A673 (cell line): ENCODE results near the gene NBAS.

Experiments
- CTCF ChIP-seq: fragments of 300-800, 200-600 bp; sonication (generic); conservative IDR thresholded peaks from 2 replicates; pipeline ENCODE4 v1.5.1; 2017; ENCODE audit warnings: low read depth, mild to moderate bottlenecking, antibody characterized with exemption, low read length, moderate library complexity, mixed read lengths
- EZH2 ChIP-seq: fragments of 200-600 bp; sonication (generic); IDR thresholded peaks from 2 replicates; pipeline ENCODE4 v1.6.1; 2017; ENCODE audit warnings: borderline replicate concordance, low read depth, mild to moderate bottlenecking, mixed read lengths, antibody characterized with exemption, low read length; ENCODE audit not compliant: poor library complexity, severe bottlenecking

GRCh38 chr2:15162620-15163019 lies 398.5 kb downstream of the NBAS start:
- no peak for TF ChIP-seq EZH2
- no peak for TF ChIP-seq CTCF
